GM13976 (cell line): ENCODE data around the gene GATAD2A.

Experiments used
- DNase-seq: peaks from one replicate; pipeline ENCODE4 v3.0.0; 2012; ENCODE audit warnings: low spot score
- CTCF ChIP-seq: IDR thresholded peaks from 2 replicates; pipeline ENCODE4 v1.5.1; 2012; ENCODE audit warnings: borderline replicate concordance, mild to moderate bottlenecking; ENCODE audit not compliant: insufficient read depth; ENCODE audit errors: extremely low read depth, missing control alignments, control extremely low read depth
- in situ Hi-C: fragments of 300-500 bp; cut with MboI; formaldehyde crosslinking; loops from one replicate; pipeline ENCODE4 v1.12.0; 2022; ENCODE audit warnings: low sequenced_read_pairs, mixed read lengths, inconsistent platforms; ENCODE audit not compliant: unreplicated experiment

GATAD2A gene

GRCh38 chr19:19543640-19544039 lies 138.2 kb downstream of the GATAD2A start:
- DNase-seq: no peak
- TF ChIP-seq CTCF: no peak
- in situ Hi-C loops: loop anchor here (25.0 kb wide), 1 partner anchor 744 kb away; no protein-coding TSS in a partner anchor

- DNase-seq: no peak
- in situ Hi-C loops: loop anchor here (25.0 kb wide), 1 partner anchor 743 kb away; no protein-coding TSS in a partner anchor
- TF ChIP-seq CTCF: no peak
These were observed 138.9 kb downstream of the GATAD2A start for GRCh38 chr19:19544257-19544953.

- no peak for DNase-seq
- in situ Hi-C loops: loop anchor here (25.0 kb wide), 1 partner anchor 742 kb away; no protein-coding TSS in a partner anchor
- TF ChIP-seq CTCF: no peak
These were observed 139.6 kb downstream of the GATAD2A start for GRCh38 chr19:19544954-19545591.

GRCh38 chr19:19545707-19546106 lies 140.2 kb downstream of the GATAD2A start:
- in situ Hi-C loops: loop anchor here (25.0 kb wide), 1 partner anchor 742 kb away; no protein-coding TSS in a partner anchor

GRCh38 chr19:19546751-19547162 lies 141.3 kb downstream of the GATAD2A start:
- no peak for TF ChIP-seq CTCF
- in situ Hi-C loops: loop anchor here (25.0 kb wide), 1 partner anchor 741 kb away; no protein-coding TSS in a partner anchor
- no peak for DNase-seq

More at GRCh38 chr19:19545707-19546106, 140.2 kb downstream of the GATAD2A start:
- TF ChIP-seq CTCF: no peak
- DNase-seq: no peak

GRCh38 chr19:19547674-19548336 lies 142.3 kb downstream of the GATAD2A start:
- no peak for TF ChIP-seq CTCF
- DNase-seq: no peak
- in situ Hi-C loops: loop anchor here (25.0 kb wide), 1 partner anchor 739 kb away; no protein-coding TSS in a partner anchor
